ENCODE data around the gene BRICD5. TPM values are rescaled to one million over a fixed set of nuclear protein-coding genes. Genes with fewer than 3 reads are reported as not detected.

Gene BRICD5
- total and polyA plus RNA-seq, 2 of the 13 experiments (the other 11 are each of a cell fraction or from before 2014, with no cell fraction given), result 1.6 to 5.8 TPM

DNA sequence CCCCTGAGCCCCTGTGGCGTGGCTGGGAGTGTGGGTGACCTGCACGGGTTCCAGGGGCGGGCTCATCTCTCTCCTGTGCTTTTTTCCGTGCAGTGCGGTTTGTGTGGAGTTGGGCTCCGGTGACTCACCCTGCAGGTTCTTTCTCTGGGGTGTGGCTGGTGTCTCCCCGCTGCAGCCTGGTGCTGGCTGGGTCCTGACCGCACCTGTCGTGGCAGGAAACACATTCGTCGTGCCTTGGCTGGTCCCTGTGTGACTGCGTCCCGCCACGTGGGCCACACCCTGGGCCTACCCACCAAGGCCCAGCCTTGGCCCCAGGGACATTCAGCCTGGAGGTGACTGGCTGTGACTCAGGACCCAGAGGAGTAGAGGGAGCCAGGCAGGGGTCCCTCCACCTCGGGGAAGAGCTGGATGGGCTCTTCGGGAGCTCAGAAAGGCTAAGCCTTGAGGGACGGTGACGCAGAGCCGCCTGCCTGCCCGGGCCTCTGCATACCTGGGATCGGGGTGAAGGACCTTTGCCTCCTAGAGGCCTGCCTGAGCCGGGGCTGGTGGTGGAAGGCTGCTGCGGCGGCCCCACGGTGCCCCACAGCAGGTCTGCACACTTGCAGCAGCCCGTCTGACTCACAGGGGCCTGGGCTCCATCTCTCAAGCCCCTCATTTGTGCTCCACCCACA lies 47.3 kb downstream of the BRICD5 start:
- H3K9ac ChIP-seq (ENCODE audit: insufficient read depth, low read depth, low read length), result peak overlapping the region; percentile 65
- in situ Hi-C loops (cut with HindIII; ENCODE audit: extremely low pct_ligation_motif_present, low pct_unique_long_range_greater_than_20kb), result no loop called here
- peak; percentile 49 for DNase-seq (ENCODE audit: low spot score)
- no peaks in the 10 kb centered on the region for H3K9me3 ChIP-seq (ENCODE audit: low read length)
- intact Hi-C loops (cut with micrococcal nuclease; ENCODE audit: unreplicated experiment), result loop anchor here (5.0 kb wide), 1 partner anchor 34 kb away; the partner anchor contains the start of gene CASKIN1
- peaks cover 74% of the 10 kb centered on the region for H3K4me1 ChIP-seq (ENCODE audit: insufficient read depth, low read length)
- peak overlapping the region in 2 of 3 experiments; percentile 45 to 60; a peak in 4 of 6 replicates for H3K4me3 ChIP-seq (replicated peaks in 1 of 3; ENCODE audit: insufficient read depth in 1 of 3, low read depth in 2 of 3, low read length in 3 of 3)
- BruUV-seq (replicated peaks), result no TSS peak
- POLR2A ChIA-PET, result interaction anchor here (0.9 to 3.4 kb wide), 7 partner anchors 10 to 220 kb away, joined by 3 to 36 read pairs (median 5); partner anchors contain the start of genes ECI1, MSRB1, PGP and TRAF7
- WGBS (ENCODE audit: low lambda C conversion rate), result 12% methylated on average over 13 of the region's 26 CpGs
- H3K27ac ChIP-seq (ENCODE audit: extremely low read length, insufficient read depth, low read length), result peak overlapping the region; percentile 75
- ATAC-seq, result peak; percentile 58
- peaks cover 24% of the 10 kb centered on the region for H4K20me1 ChIP-seq (ENCODE audit: insufficient read depth, low read length)
- CTCF ChIA-PET (ENCODE audit: low intra/inter-chr PET ratio, low total read pairs), result no interaction called here
- no peak for FAIRE-seq
- peak overlapping the region; percentile 80 for H3K4me2 ChIP-seq (ENCODE audit: low read depth, low read length)
- H3K36me3 ChIP-seq (replicated peaks in 1 of 2; ENCODE audit: control insufficient read depth in 1 of 2, insufficient read depth in 2 of 2, low read length in 2 of 2), result peaks cover 12 to 24% of the 10 kb centered on the region in 2 experiments; a peak in 3 of 5 replicates
- H3K79me2 ChIP-seq (ENCODE audit: insufficient read depth, low read length), result peaks cover 35% of the 10 kb centered on the region
- no peak overlapping the region for H2AFZ ChIP-seq (ENCODE audit: low read length)
- no peaks in the 10 kb centered on the region for H3K27me3 ChIP-seq (ENCODE audit: control insufficient read depth in 1 of 2, insufficient read depth in 2 of 2, low read length in 2 of 2)
- TF ChIP-seq PHF21A (CRISPR knock-in tag; IDR thresholded peaks at IDR 0.05) (peak; percentile 27; the same call in 1 of the 2 replicates), SPEN (CRISPR knock-in tag; IDR thresholded peaks at IDR 0.05; ENCODE audit: low read depth) (peak; percentile 31; the same call in 1 of the 2 replicates), ZSCAN9 (CRISPR knock-in tag; IDR thresholded peaks at IDR 0.05; ENCODE audit: borderline replicate concordance) (0 out of 2 replicates have a peak, but pooled peaks have one; percentile 11), PAXIP1 (CRISPR knock-in tag; conservative IDR thresholded peaks at IDR 0.05) (0 out of 2 replicates have a peak, but pooled peaks have one; percentile 45), SAFB2 (CRISPR knock-in tag; IDR thresholded peaks at IDR 0.05; ENCODE audit: borderline replicate concordance, low read depth) (0 out of 2 replicates have a peak, but pooled peaks have one; percentile 66), ZNF879 (CRISPR knock-in tag; IDR thresholded peaks at IDR 0.05) (0 out of 2 replicates have a peak, but pooled peaks have one; percentile 61), ZNF841 (CRISPR knock-in tag; IDR thresholded peaks at IDR 0.05; ENCODE audit: borderline replicate concordance) (no peak), TEAD3 (CRISPR knock-in tag; optimal IDR thresholded peaks at IDR 0.05; ENCODE audit: borderline replicate concordance) (peak; percentile 79), KLF12 (CRISPR knock-in tag; IDR thresholded peaks at IDR 0.05; ENCODE audit: borderline replicate concordance) (peak; percentile 13; the same call in 1 of the 2 replicates), PREB (CRISPR knock-in tag; IDR thresholded peaks at IDR 0.05) (no peak), MTF2 (CRISPR knock-in tag; IDR thresholded peaks at IDR 0.05; ENCODE audit: borderline replicate concordance) (peak; percentile 50; the same call in 1 of the 2 replicates), TBX2 (CRISPR knock-in tag; IDR thresholded peaks at IDR 0.05; ENCODE audit: borderline replicate concordance) (peak; percentile 31; the same call in 1 of the 2 replicates), RAD21 (CRISPR knock-in tag; IDR thresholded peaks at IDR 0.05) (peak; percentile 36; the same call in 1 of the 2 replicates), GABPB1 (CRISPR knock-in tag; IDR thresholded peaks at IDR 0.05) (peak; percentile 51; the same call in 1 of the 2 replicates)
- TF ChIP-seq, protein P1, sequence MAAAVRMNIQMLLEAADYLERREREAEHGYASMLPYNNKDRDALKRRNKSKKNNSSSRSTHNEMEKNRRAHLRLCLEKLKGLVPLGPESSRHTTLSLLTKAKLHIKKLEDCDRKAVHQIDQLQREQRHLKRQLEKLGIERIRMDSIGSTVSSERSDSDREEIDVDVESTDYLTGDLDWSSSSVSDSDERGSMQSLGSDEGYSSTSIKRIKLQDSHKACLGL (CRISPR knock-in tag; IDR thresholded peaks at IDR 0.05), result peak; percentile 62; the same call in 1 of the 2 replicates
- TF ChIP-seq, protein P2, sequence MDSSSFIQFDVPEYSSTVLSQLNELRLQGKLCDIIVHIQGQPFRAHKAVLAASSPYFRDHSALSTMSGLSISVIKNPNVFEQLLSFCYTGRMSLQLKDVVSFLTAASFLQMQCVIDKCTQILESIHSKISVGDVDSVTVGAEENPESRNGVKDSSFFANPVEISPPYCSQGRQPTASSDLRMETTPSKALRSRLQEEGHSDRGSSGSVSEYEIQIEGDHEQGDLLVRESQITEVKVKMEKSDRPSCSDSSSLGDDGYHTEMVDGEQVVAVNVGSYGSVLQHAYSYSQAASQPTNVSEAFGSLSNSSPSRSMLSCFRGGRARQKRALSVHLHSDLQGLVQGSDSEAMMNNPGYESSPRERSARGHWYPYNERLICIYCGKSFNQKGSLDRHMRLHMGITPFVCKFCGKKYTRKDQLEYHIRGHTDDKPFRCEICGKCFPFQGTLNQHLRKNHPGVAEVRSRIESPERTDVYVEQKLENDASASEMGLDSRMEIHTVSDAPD (CRISPR knock-in tag; IDR thresholded peaks at IDR 0.05), result 0 out of 2 replicates have a peak, but pooled peaks have one; percentile 58
